Measurements from ENCODE around the gene GPC5. TPM values are rescaled to one million over a fixed set of nuclear protein-coding genes. Genes with fewer than 3 reads are reported as not detected.

GPC5 gene
- total and polyA plus RNA-seq, 3 donors from 2014 or later, result 11.5 to 81.8 (median 52.1) TPM

DNA sequence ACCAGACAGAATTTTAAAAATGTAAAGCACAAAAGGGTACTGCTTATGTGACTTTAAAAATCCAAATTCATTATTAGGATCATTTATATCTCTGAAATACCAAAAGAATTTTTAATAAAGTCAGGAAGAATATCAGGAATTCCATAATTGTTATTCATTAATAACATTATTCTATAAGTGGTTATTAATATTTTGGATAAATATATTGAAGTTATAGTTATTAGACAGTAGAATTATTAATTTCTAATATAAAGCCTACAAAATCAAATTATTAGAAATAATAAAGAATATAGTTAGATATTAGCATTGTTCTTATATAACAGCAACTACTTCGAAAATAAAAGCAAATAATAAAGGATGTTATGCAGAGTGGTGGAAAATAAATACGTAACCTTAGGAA lies 105.8 kb downstream of the GPC5 start:
- DNase-seq, result no peak
- H3K4me1 ChIP-seq, result no peaks in the 10 kb centered on the region
- H3K27me3 ChIP-seq, result no peaks in the 10 kb centered on the region
- H3K9me3 ChIP-seq, result no peaks in the 10 kb centered on the region
- TF ChIP-seq, protein P1, sequence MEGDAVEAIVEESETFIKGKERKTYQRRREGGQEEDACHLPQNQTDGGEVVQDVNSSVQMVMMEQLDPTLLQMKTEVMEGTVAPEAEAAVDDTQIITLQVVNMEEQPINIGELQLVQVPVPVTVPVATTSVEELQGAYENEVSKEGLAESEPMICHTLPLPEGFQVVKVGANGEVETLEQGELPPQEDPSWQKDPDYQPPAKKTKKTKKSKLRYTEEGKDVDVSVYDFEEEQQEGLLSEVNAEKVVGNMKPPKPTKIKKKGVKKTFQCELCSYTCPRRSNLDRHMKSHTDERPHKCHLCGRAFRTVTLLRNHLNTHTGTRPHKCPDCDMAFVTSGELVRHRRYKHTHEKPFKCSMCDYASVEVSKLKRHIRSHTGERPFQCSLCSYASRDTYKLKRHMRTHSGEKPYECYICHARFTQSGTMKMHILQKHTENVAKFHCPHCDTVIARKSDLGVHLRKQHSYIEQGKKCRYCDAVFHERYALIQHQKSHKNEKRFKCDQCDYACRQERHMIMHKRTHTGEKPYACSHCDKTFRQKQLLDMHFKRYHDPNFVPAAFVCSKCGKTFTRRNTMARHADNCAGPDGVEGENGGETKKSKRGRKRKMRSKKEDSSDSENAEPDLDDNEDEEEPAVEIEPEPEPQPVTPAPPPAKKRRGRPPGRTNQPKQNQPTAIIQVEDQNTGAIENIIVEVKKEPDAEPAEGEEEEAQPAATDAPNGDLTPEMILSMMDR (IDR thresholded peaks at IDR 0.05), result no peak
- no peak for TF ChIP-seq POLR2A (IDR thresholded peaks at IDR 0.05)
- no peaks in the 10 kb centered on the region for H3K36me3 ChIP-seq (ENCODE audit: low read depth, missing control alignments)
- no peak overlapping the region for H3K4me3 ChIP-seq
- no peak overlapping the region for H3K27ac ChIP-seq
- WGBS, 2 donors, result 87 to 93% methylated on average over 2 of the region's 2 CpGs
- intact Hi-C loops (cut with DNase I; ENCODE audit: low total_unique reads), result no loop called here

DNA sequence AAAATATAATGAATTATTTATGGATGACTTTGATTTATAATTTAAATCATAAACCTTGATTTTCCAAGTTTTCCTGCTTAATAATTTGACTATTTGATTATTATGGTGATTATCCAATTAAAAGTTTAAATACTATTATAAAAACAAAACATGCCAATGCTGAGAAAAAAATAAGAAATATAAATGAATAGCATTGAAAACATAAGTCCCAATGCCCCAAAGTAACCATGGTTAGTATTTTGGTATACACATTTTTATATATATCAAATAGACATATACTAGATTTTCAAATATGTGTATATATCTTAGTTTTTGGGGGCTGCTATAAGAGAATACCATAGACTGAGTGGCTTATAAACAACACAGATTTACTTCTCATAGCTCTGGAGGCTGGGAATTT lies 108.3 kb downstream of the GPC5 start:
- no peak for DNase-seq
- intact Hi-C loops (cut with DNase I; ENCODE audit: low total_unique reads), result no loop called here
- Histone ChIP-seq H3K4me3 (no peak overlapping the region), H3K27ac (no peak overlapping the region), H3K9me3 (no peaks in the 10 kb centered on the region), H3K36me3 (ENCODE audit: low read depth, missing control alignments) (no peaks in the 10 kb centered on the region), H3K4me1 (no peaks in the 10 kb centered on the region), H3K27me3 (no peaks in the 10 kb centered on the region)
- no peak for TF ChIP-seq POLR2A (IDR thresholded peaks at IDR 0.05)

DNA sequence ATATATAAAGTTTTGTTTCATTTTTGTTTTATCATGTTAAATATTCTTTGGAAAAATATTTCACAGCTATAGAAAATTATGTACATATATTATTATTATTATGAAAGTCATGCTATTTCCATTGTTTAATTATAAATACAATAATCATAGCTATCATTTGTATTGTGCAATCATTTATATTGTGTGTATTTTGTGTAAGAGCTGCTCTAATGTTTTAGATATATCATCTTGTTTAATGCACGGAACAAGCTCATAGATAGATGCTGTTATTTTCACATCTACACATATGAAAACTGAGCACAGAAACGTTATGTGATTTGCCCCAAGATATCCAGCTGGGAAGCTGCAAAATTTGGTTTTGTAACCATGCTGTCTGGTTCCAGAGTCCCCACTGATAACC lies 111.6 kb downstream of the GPC5 start:
- H3K27me3 ChIP-seq, result no peaks in the 10 kb centered on the region
- no peak for DNase-seq
- intact Hi-C loops (cut with DNase I; ENCODE audit: low total_unique reads), result no loop called here
- WGBS, 2 donors, result 74% methylated on average over 2 of the region's 2 CpGs
- H3K4me1 ChIP-seq, result no peaks in the 10 kb centered on the region
- no peak for TF ChIP-seq POLR2A (IDR thresholded peaks at IDR 0.05)
- TF ChIP-seq, protein P1 (IDR thresholded peaks at IDR 0.05), result no peak
- H3K27ac ChIP-seq, result no peak overlapping the region
- no peaks in the 10 kb centered on the region for H3K9me3 ChIP-seq
- H3K4me3 ChIP-seq, result no peak overlapping the region
- no peaks in the 10 kb centered on the region for H3K36me3 ChIP-seq (ENCODE audit: low read depth, missing control alignments)

DNA sequence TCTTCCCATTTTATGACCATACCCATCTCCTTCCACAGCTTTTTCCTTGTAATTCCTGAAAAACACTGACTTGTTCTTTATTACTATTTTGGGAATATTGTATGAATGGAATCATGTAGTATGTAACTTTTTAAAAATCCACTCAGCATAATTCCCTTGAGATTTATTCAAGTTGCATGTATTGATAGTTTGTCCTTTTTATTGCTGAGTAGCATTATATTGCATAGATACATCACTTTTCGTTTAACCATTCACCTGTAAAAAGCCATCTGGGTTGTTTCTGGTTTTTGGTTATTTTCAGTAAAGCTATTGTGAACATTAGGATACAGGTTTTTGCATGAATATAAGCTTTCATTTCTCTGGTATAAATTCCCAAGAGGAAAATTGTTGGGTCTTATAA lies 115.4 kb downstream of the GPC5 start:
- no peak for DNase-seq
- WGBS, 2 donors, result 82 to 92% methylated on average over 1 of the region's 1 CpG
- Histone ChIP-seq H3K36me3 (ENCODE audit: low read depth, missing control alignments) (no peaks in the 10 kb centered on the region), H3K27ac (no peak overlapping the region), H3K4me3 (no peak overlapping the region), H3K9me3 (no peaks in the 10 kb centered on the region), H3K4me1 (no peaks in the 10 kb centered on the region), H3K27me3 (no peaks in the 10 kb centered on the region)
- intact Hi-C loops (cut with DNase I; ENCODE audit: low total_unique reads), result no loop called here
- TF ChIP-seq, protein P1 (IDR thresholded peaks at IDR 0.05), result no peak
- no peak for TF ChIP-seq POLR2A (IDR thresholded peaks at IDR 0.05)

DNA sequence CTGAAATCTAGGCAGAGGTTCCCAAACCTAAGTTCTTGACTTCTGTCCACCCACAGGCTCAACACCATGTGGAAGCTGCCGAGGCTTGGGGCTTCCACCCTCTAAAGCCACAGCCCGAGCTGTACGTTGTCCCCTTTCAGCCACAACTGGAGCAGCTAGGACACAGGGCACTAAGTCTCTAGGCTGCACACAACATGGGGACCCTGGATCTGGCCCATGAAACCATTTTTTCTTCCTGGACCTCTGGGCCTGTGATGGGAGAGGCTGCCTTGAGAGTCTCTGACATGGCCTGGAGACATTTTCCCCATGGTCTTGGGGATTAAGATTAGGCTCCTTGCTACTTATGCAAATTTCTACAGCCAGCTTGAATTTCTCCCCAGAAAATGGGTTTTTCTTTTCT lies 118.4 kb downstream of the GPC5 start:
- H3K27me3 ChIP-seq, result no peaks in the 10 kb centered on the region
- no peak for TF ChIP-seq POLR2A (IDR thresholded peaks at IDR 0.05)
- TF ChIP-seq, protein P1 (IDR thresholded peaks at IDR 0.05), result no peak
- no peaks in the 10 kb centered on the region for H3K9me3 ChIP-seq
- intact Hi-C loops (cut with DNase I; ENCODE audit: low total_unique reads), result no loop called here
- no peaks in the 10 kb centered on the region for H3K4me1 ChIP-seq
- H3K4me3 ChIP-seq, result no peak overlapping the region
- WGBS, 2 donors, result 91 to 100% methylated on average over 3 of the region's 3 CpGs
- H3K36me3 ChIP-seq (ENCODE audit: low read depth, missing control alignments), result no peaks in the 10 kb centered on the region
- H3K27ac ChIP-seq, result no peak overlapping the region
- no peak for DNase-seq

Measured in testis (tissue), 3 donors.